K562 (cell line): ENCODE measurements around the gene FBXW11. TPM values are rescaled to one million over a fixed set of nuclear protein-coding genes. Genes with fewer than 3 reads are reported as not detected.

ENCODE experiments used
- ATAC-seq: fragments of 200-7000 bp; cut with Tn5 transposase; 3 replicates; pipeline ENCODE4 v1.9.1; 2020; ENCODE audit warnings: moderate library complexity
- BruUV-seq: library from RNA; stranded (reverse); fragments of 400-500 nt; replicated peaks from 2 replicates; lab custom pipeline; 2021; lab: Mats Ljungman, UMichigan
- CTCF ChIA-PET: fragments of 300-600 bp; formaldehyde crosslinking; extraction: SDS; loops from one replicate; lab custom pipeline; 2021; ENCODE audit warnings: low intra/inter-chr PET ratio; lab: Yijun Ruan, JAX
- POLR2A ChIA-PET: fragments of 300-600, 350-650 bp; sonication (Branson Sonifier 250); formaldehyde crosslinking; extraction: SDS; loops from one replicate; lab custom pipeline; 2021; ENCODE audit warnings: antibody characterized with exemption, inconsistent platforms; lab: Yijun Ruan, JAX
- DNase-seq, 4 experiments: peaks; one replicate each; pipeline versions ENCODE4 v3.0.0 to v3.0.0-alpha.2; 2011 to 2018; ENCODE audit warnings: low spot score in 3 of 4, mixed read lengths in 3 of 4; ENCODE audit errors: extremely low read depth in 1 of 4
- FAIRE-seq: peaks from 2 replicates; lab custom pipeline; 2011; peaks lifted over from hg19 to GRCh38; lab: Jason Lieb, UNC
- H2AFZ ChIP-seq: 2 replicates; pipeline ENCODE4 v1.6.0; 2011; ENCODE audit warnings: low read depth, low read length, control low read depth, inconsistent platforms
- H3K27ac ChIP-seq: fragments of 200-600 bp; 3 replicates; pipeline ENCODE4 v1.8.0; 2011; ENCODE audit warnings: low read depth, mild to moderate bottlenecking, control low read depth, inconsistent platforms, low read length, moderate library complexity, mixed read lengths; ENCODE audit errors: extremely low read depth
- H3K27me3 ChIP-seq, 2 experiments: fragments of 300-600 bp in 1 of 2; 2 replicates in 1 of 2; 3 replicates in 1 of 2; pipeline versions ENCODE4 v1.6.0 to v1.8.0; 2011; ENCODE audit warnings: inconsistent platforms in 2 of 2, low read length in 2 of 2, mild to moderate bottlenecking in 1 of 2, mixed read lengths in 1 of 2, moderate library complexity in 1 of 2; ENCODE audit not compliant: control insufficient read depth in 2 of 2, insufficient read depth in 2 of 2
- H3K36me3 ChIP-seq: fragments of 300-600 bp; 3 replicates; pipeline ENCODE4 v1.8.0; 2011; ENCODE audit warnings: mild to moderate bottlenecking, low read length, inconsistent platforms; ENCODE audit not compliant: control insufficient read depth, insufficient read depth
- H3K4me1 ChIP-seq, 2 experiments: fragments of 200-600 bp in 1 of 2; replicated peaks in 1 of 2; 2 replicates in 1 of 2; 3 replicates in 1 of 2; pipeline versions ENCODE4 v1.5.1 to v1.8.0; 2011; ENCODE audit warnings: inconsistent platforms in 2 of 2, low read length in 2 of 2, mild to moderate bottlenecking in 1 of 2, mixed read lengths in 1 of 2, moderate library complexity in 1 of 2; ENCODE audit not compliant: control insufficient read depth in 2 of 2, insufficient read depth in 2 of 2
- H3K4me2 ChIP-seq: 2 replicates; pipeline ENCODE4 v1.6.1; 2011; ENCODE audit warnings: low read length, control low read depth, inconsistent platforms, mixed read lengths; ENCODE audit not compliant: insufficient read depth
- H3K4me3 ChIP-seq: fragments of 200-600 bp; sonication (generic), shearing (Covaris generic); 2 replicates; pipeline ENCODE4 v1.5.1; 2016; ENCODE audit warnings: control low read depth, inconsistent platforms
- H3K79me2 ChIP-seq: fragments of 200-600 bp; 3 replicates; pipeline ENCODE4 v1.8.0; 2011; ENCODE audit warnings: low read length, inconsistent platforms; ENCODE audit not compliant: control insufficient read depth, insufficient read depth
- H3K9ac ChIP-seq, 2 experiments: 2 replicates each; pipeline versions ENCODE4 v1.6.0 to v1.6.1; 2011; ENCODE audit warnings: low read depth in 2 of 2, low read length in 2 of 2, control low read depth in 1 of 2, inconsistent platforms in 1 of 2, mild to moderate bottlenecking in 1 of 2, mixed read lengths in 1 of 2; ENCODE audit not compliant: insufficient read depth in 1 of 2
- H3K9me1 ChIP-seq: one replicate; pipeline ENCODE4 v1.6.0; 2011; ENCODE audit warnings: inconsistent platforms, mild to moderate bottlenecking, low read length, moderate library complexity; ENCODE audit not compliant: control insufficient read depth, insufficient read depth
- H3K9me3 ChIP-seq: replicated peaks from 2 replicates; pipeline ENCODE4 v1.5.1; 2011; ENCODE audit warnings: low read depth, low read length, inconsistent platforms; ENCODE audit not compliant: control insufficient read depth, insufficient read depth
- H4K20me1 ChIP-seq: replicated peaks from 2 replicates; pipeline ENCODE4 v1.6.1; 2011; ENCODE audit warnings: low read length, inconsistent platforms, mixed read lengths; ENCODE audit not compliant: control insufficient read depth, insufficient read depth
- CBX1 ChIP-seq: sonication (generic); IDR thresholded peaks from 2 replicates; pipeline ENCODE4 v1.6.1; 2016; ENCODE audit warnings: antibody characterized with exemption, low read depth, mild to moderate bottlenecking
- CHAMP1 ChIP-seq: fragments of 450-650 bp; IDR thresholded peaks from 2 replicates; pipeline ENCODE4 v1.6.1; 2016; ENCODE audit warnings: mild to moderate bottlenecking
- FOXJ2 ChIP-seq: fragments of 200-800 bp; sonication (Bioruptor generic); IDR thresholded peaks from 2 replicates; pipeline ENCODE4 v1.6.1; 2016; ENCODE audit warnings: missing genetic modification characterization, missing compliant biosample characterization
- HDAC1 ChIP-seq, 2 experiments: fragments of 450-650 bp; IDR thresholded peaks; 2 replicates each; pipeline ENCODE4 v1.6.1; 2016 to 2017; ENCODE audit warnings: inconsistent platforms in 1 of 2, mild to moderate bottlenecking in 1 of 2, moderate library complexity in 1 of 2
- MTF1 ChIP-seq: fragments of 250-450 bp; sonication (Bioruptor Pico); IDR thresholded peaks from 2 replicates; pipeline ENCODE4 v1.9.0; 2021; ENCODE audit warnings: moderate library complexity, mild to moderate bottlenecking, inconsistent platforms, borderline replicate concordance
- NFRKB ChIP-seq: fragments of 450-650 bp; IDR thresholded peaks from 2 replicates; pipeline ENCODE4 v1.6.1; 2016; ENCODE audit warnings: low read depth
- NFYB ChIP-seq: IDR thresholded peaks from 2 replicates; pipeline ENCODE4 v1.6.1; 2011; ENCODE audit warnings: mild to moderate bottlenecking, moderate library complexity; ENCODE audit not compliant: insufficient read length; ENCODE audit errors: extremely low read depth
- PHF8 ChIP-seq: fragments of 200-600 bp; sonication (generic); IDR thresholded peaks from 2 replicates; pipeline ENCODE4 v1.6.1; 2012; ENCODE audit warnings: mixed run types, mild to moderate bottlenecking, inconsistent platforms, low read length, moderate library complexity, borderline replicate concordance
- PTBP1 ChIP-seq: fragments of 200-400 bp; formaldehyde crosslinking; IDR thresholded peaks from 2 replicates; pipeline ENCODE4 v1.6.1; 2017; ENCODE audit warnings: low read depth, low read length
- SFPQ ChIP-seq: fragments of 200-400 bp; formaldehyde crosslinking; IDR thresholded peaks from 2 replicates; pipeline ENCODE4 v1.6.1; 2017; ENCODE audit warnings: mild to moderate bottlenecking, low read depth, low read length, moderate library complexity
- TEAD4 ChIP-seq, 2 experiments: sonication (generic) in 1 of 2; formaldehyde crosslinking in 1 of 2; IDR thresholded peaks; 2 replicates each; pipeline versions ENCODE4 v1.6.1 to v1.8.0; 2012 to 2022; ENCODE audit warnings: borderline replicate concordance in 1 of 2, inconsistent platforms in 1 of 2, low read length in 1 of 2, mild to moderate bottlenecking in 1 of 2, missing genetic modification reagents in 1 of 2
- USF1 ChIP-seq: sonication (generic); formaldehyde crosslinking; IDR thresholded peaks from 2 replicates; pipeline ENCODE4 v1.9.0; 2022; ENCODE audit warnings: mild to moderate bottlenecking, missing genetic modification reagents
- USF2 ChIP-seq: sonication (generic); formaldehyde crosslinking; IDR thresholded peaks from 2 replicates; pipeline ENCODE4 v1.5.0; 2020; ENCODE audit warnings: missing genetic modification reagents
- ZNF12 ChIP-seq: sonication (generic); formaldehyde crosslinking; IDR thresholded peaks from 2 replicates; pipeline ENCODE4 v1.4.0; 2020; ENCODE audit warnings: mild to moderate bottlenecking, missing genetic modification reagents
- ZNF133 ChIP-seq: fragments of 250-450 bp; sonication (Bioruptor Pico); IDR thresholded peaks from 2 replicates; pipeline ENCODE4 v1.4.0; 2020; ENCODE audit warnings: mild to moderate bottlenecking
- ZNF707 ChIP-seq: fragments of 250-450 bp; sonication (Bioruptor Pico); conservative IDR thresholded peaks from 2 replicates; pipeline ENCODE4 v1.8.0; 2022; ENCODE audit warnings: inconsistent platforms, mild to moderate bottlenecking, moderate library complexity
- ZZZ3 ChIP-seq: fragments of 450-650 bp; IDR thresholded peaks from 2 replicates; pipeline ENCODE4 v1.6.1; 2016; ENCODE audit warnings: antibody characterized with exemption, mild to moderate bottlenecking, moderate library complexity
- WGBS: fragments of 100-300 bp; shearing (Covaris generic); methylation state at CpG from one replicate; pipeline ENCODE4 v1.1.6; 2016; ENCODE audit warnings: low coverage, mixed read lengths; ENCODE audit not compliant: insufficient coverage; ENCODE audit errors: missing lambda C conversion rate; 5-methylcytosine and 5-hydroxymethylcytosine counted together
- in situ Hi-C: fragments of 300-500 bp; cut with MboI; formaldehyde crosslinking; loops from 4 replicates; pipeline ENCODE4 v1.15.0; 2018; ENCODE audit warnings: inconsistent platforms, mixed read lengths
- intact Hi-C: fragments of 100-400 bp; cut with micrococcal nuclease; formaldehyde crosslinking; loops from 2 replicates; pipeline ENCODE4 v1.14.2; 2022
- polyA plus RNA-seq, 8 experiments: library from polyadenylated mRNA; depleted of rRNA in 4 of 8; stranded (reverse) in 5 of 8; unstranded in 3 of 8; fragments of >200 nt; fragmentation: Nextera tagmentation in 2 of 8; fragmentation: Illumina TruSeq in 1 of 8; extraction: Ambion mirVana in 2 of 8; extraction: Trizol in 1 of 8; gene quantifications; 2 replicates each; pipeline versions ENCODE4 v1.2.1 to v1.2.3, GENCODE V29; 2011 to 2014; ENCODE audit warnings: inconsistent platforms in 1 of 8, missing spikeins in 1 of 8
- total RNA-seq, 7 experiments: library from RNA; depleted of rRNA in 6 of 7; stranded (reverse); fragments of >200 nt in 6 of 7; fragmentation: Illumina TruSeq in 2 of 7; extraction: Trizol in 2 of 7; gene quantifications; 2 replicates each; pipeline versions ENCODE4 v1.2.1 to v1.2.3, GENCODE V29; 2011 to 2021; ENCODE audit warnings: low replicate concordance in 1 of 7

FBXW11 gene
- total and polyA plus RNA-seq, 9 of the 15 experiments (the other 6 are each of a cell fraction or from before 2014, with no cell fraction given) = 3.0 to 28.6 (median 23.6) TPM

- Histone ChIP-seq H3K79me2 (no peaks in the 10 kb centered on the region), H4K20me1 (no peaks in the 10 kb centered on the region), H3K27ac (no peak overlapping the region), H3K4me3 (no peak overlapping the region), H2AFZ (no peak overlapping the region), H3K27me3 (peaks cover under 1 to 10% of the 10 kb centered on the region in 2 experiments; a peak in 3 of 5 replicates), H3K4me2 (no peak overlapping the region), H3K4me1 (peaks cover 14 to 17% of the 10 kb centered on the region in 2 experiments; a peak in 4 of 5 replicates), H3K9me3 (no peaks in the 10 kb centered on the region), H3K9ac (no peak overlapping the region), H3K36me3 (no peaks in the 10 kb centered on the region), H3K9me1 (no peaks in the 10 kb centered on the region)
- in situ Hi-C loops (no loop called here), intact Hi-C loops (no loop called here)
- no TSS peak for BruUV-seq
- 37% methylated on average over 2 of the region's 2 CpGs for WGBS
- DNase-seq (peak; percentile 7 to 62 (median 46)), FAIRE-seq (no peak), ATAC-seq (peak; percentile 70)
- ChIA-PET CTCF (no interaction called here), POLR2A (interaction anchor here (0.7 to 2.6 kb wide), 2 partner anchors 10 to 18 kb away, joined by 3 to 11 read pairs; no protein-coding TSS in a partner anchor)
- TF ChIP-seq CHAMP1 (no peak), PTBP1 (no peak), CBX1 (no peak), TEAD4 (IDR thresholded peaks at IDR 0.05; ENCODE audit: low read length) (no peak), TEAD4 (CRISPR knock-in tag; IDR thresholded peaks at IDR 0.05; ENCODE audit: borderline replicate concordance) (no peak), NFRKB (no peak), NFYB (peak; percentile 45), SFPQ (no peak), HDAC1 (IDR thresholded peaks at IDR 0.05) (no peak), USF1 (CRISPR knock-in tag) (peak; percentile 87), MTF1 (CRISPR knock-in tag) (no peak), ZNF133 (no peak), ZNF12 (CRISPR knock-in tag) (no peak), ZNF707 (no peak), ZZZ3 (no peak), FOXJ2 (tag) (no peak), PHF8 (no peak), USF2 (CRISPR knock-in tag) (peak; percentile 77)
These were observed 166.4 kb downstream of the FBXW11 start for GRCh38 chr5:171840066-171840465.
